Measurements from ENCODE around the gene ST7L.

GRCh38 chr1:112522621-112523020, 96.3 kb downstream of the ST7L start:
- no peak for TF ChIP-seq CTCF (IDR thresholded peaks at IDR 0.05)
- TF ChIP-seq POLR2A (IDR thresholded peaks at IDR 0.05), result no peak

Measured in heart left ventricle (tissue), 13 donors.